ENCODE results near the gene GSK3B.
A peak's percentile ranks its signal among the peaks of the same experiment; 100 is the strongest.
"Not testable (repeated sequence)": the region's sequence is repeated elsewhere in the genome, so short reads cannot be mapped to it uniquely, and the experiment has no call there.

Gene GSK3B

DNA sequence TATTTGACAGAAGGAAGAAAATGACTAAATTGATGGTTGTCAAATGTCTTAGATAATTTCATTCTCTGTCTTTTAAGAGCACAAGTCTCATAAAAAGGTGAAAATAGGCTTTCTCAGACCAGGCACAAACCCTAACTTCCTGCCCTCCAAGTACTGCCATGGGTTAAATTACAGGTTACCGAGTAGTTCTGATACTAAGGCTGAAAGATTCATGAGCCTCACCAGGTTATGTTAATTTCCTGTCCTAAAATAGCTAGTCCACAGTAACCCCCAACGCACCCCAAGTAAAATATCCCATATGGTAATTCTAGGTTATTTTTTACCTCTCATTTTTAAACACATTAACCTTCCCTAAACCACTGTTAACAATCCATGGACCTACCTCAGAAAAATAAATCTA is 42.0 kb downstream of the GSK3B start:
- DNase-seq = peak in 1 of 5 experiments; percentile 24

DNA sequence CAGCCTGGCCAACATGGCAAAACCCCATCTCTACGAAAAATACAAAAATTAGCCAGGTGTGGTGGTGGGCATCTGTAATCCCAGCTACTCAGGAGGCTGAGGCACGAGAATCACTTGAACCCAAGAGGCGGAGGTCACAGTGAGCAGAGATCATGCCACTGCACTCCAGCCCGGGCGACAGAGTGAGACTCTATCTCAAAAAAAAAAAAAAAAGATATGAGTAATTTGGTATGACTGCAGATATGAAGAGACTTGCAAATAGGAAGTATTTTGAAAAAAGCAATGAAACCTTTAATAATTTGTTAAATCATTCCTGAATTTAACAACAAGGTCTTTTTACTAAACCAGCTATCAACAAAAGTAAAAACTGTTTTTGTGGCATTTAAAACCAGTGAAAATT is 42.7 kb downstream of the GSK3B start:
- not testable (repeated sequence) for DNase-seq

DNA sequence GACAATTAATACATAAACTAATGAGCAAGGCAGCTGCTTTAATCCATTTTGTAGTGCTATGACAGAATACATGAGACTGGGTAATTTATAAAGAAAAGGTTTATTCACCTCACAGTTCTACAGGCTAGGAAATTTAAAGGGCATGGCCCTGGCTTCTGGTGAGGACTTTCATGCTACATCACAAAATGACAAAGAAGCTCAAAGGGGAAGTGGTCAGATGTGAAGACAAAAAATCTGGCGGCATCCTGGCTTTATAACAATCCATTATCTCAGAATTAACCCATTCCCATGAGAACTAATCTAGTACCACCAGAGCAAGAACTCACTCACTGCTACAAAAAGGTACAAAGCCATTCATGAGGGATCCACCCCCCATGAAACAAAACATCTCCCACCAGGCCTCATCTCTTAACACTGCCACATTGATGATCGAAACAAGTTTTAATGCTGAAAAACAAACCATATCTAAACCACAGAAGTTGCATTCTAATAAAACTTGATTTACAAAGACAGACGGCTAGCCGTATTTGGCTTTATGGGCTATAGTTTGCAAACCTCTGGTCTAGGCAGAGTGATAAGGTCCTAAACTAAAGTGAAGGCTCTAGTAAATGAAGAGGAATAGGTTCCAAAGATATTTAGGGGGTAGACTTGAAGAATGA is 44.2 kb downstream of the GSK3B start:
- no peak for DNase-seq

DNA sequence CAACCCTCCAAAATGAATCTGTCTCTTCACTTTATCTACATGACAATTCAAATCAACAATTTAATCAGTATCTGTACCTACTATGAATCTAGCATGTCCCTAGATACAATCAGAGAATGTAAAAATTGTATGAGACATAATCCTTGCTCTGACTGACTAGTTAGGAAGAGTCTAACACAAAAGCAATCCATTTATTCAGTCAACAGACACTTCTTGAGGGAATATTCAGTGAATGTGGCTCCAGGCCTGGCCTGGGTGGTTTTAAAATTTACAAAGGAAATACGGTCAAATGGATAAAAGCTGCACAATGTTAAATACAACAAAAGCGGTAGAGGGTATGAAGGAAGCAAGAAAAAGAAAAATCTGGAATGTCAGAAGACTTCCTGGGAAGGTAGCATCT is 45.2 kb downstream of the GSK3B start:
- no peak for DNase-seq

DNA sequence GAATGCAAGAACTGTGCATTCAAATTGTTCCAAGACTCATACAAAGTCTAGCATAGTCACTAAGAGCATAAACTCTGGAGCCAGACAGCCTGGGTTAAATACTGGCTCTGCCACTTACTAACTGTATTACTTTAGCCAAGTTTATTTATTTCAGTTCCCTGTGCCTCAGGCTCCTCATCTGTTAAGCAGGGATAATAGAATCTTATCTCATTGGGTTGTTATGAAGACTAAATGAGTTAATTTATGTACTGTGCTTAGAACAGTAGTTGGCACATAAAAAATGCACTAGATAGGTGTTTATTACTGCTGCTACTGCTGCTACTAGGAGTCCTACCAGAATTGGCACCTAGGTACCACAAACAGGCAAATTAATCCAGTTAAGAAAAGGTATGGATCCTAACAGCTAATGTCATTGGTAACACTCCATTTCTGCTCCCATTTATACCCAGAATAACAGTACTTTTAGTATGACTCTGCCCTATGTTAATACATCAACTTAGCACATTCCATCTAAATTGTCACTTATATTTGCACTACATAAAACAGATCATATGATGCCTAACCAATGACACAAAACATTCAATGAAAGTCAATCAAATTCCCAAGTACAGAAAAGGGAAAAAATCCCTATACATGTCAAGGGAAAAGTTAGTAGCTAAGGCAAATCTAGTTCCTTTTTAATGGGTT is 45.7 kb downstream of the GSK3B start:
- DNase-seq = no peak

DNA sequence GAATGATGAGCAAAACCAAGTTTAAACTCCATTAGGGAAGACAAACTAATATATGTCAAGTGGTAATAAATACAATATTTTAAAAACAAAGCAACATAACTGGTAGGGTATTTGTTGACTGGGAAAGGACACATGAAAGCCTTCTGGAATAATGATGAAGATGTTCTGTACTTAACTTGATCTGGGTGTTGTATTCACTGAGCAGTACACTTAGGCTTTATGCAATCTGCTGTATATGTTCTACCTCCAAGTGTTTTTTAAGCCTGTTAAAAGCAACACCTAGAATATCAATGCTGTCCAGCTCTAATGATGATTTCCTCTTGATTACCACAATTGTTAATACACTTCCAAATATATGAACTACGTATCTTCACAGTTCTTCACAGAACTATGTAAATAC is 46.6 kb downstream of the GSK3B start:
- no peak for DNase-seq

DNA sequence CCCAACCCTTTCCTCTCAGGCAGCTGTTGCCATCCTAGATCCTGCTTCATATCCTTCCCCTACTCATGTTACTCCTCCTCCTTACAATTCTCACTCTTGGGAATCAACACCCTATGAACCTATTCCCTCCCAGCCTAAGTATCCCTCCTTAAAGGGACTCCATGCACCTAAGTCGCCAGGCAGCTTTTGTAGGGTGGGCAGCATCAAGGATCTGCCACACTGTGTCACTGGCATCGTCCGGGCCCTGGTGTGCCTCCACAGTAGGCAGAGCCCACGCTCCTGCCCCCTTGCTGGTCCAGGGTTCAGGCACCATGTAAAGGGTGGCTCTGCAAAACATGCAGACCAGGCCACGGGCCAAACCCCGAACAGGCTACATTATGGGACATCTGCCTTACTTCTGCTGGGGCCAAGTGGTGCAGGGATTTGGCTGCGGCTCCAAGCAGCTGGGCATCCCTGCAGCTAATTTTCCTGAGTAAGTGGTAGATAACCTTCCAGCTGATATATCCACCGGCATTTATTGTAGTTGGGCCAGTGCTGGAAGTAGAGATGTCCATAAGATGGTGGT is 53.4 kb downstream of the GSK3B start:
- DNase-seq = no peak

DNA sequence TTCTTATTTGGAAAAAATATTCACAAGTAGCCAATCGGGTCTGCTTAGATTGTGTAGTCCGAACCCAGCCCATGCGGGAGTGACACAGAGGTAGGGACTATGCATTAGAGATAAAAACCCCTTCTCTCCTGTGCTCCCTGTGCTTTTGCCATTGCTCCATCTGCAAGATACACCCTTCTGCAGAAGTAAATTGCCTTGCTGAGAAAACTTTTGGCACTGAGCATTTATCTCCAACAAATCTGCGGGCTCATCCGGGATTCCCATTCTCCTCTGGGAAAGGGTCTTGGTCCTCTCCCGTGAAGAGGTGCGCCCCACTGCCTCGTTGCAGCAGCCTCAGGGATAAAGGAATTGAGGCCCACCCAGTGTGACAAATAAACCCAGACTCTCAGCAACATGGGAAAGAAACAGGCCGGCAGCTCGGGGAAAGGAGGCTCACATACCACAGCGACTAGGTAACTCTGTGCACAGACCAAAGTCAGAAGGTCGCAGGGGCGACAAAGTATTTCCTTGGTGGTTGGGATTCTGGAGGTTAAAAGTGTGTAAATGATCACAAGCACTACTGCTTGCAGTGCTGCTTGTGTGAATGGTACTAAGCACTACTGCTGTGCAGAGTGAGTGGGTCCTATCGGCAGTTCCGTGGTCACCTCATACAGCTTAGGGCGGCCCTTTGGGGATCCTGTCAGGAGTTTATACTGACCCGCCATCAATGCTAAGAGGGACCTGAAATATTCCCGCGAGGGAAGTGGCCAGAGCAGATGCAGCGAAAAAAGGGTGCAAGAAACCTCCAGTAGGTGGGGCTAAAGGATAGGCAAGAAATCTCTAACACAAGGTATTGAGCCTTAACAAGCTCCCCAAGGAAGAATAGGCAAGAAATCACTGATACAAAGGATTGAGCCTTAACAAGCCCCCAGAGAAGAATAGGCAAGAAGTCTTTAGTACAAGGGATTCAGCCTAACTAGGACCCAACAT is 54.3 kb downstream of the GSK3B start:
- DNase-seq = peak in 1 of 5 experiments; percentile 12

DNA sequence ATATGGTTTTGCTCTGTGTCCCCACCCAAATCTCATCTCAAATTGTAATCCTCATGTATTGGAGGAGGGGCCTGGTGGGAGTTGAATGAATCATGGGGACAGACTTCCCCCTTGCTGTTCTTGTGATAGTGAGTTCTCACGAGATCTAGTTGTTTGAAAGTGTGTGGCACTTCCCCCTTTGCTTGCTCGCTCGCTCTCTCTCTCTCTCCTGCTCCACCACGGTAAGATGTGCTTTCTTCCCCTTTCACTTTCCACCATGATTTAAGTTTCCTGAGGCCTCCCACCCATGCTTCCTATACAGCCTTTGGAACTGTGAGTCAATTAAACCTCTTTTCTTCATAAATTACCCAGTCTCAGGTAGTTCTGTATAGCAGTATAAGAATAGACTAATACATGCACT is 60.7 kb downstream of the GSK3B start:
- no peak for DNase-seq

DNA sequence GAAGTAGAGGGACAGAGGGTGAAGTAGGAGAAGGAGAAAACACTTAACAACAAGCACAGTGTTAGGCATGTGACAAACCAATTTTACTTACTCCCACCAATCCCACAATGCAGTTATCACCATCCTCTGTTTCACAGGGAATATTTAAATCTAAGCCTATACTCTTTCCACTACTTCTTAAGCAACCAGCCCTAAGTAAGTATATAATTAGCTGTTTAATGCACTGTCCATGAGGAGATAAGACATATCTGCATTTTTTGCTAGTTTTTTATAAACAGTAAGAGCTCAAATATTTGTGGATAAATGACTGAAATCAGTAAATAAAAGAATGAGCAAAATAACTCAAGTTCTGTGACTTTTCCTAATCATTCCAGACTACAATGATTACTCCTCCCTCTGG is 62.7 kb downstream of the GSK3B start:
- DNase-seq = no peak

DNA sequence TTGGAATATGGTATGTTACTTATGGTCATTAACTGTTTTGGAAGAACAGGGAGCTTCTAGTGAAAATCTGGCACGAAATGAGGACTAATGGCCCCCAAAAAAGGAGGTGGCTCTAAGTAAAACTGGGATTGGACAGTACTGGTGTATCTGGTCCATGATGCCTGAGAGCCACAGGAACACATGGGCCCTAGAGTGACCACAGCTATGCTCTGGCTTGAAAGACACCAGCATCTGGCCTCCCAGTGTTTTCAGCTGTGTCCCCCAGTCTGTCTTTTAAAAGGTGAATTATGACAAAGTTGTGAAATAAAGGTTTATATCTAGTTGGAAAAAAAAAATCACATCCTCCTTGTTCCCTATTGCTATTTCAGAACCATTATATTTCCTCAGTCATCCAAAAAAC is 64.5 kb downstream of the GSK3B start:
- no peak for DNase-seq

DNA sequence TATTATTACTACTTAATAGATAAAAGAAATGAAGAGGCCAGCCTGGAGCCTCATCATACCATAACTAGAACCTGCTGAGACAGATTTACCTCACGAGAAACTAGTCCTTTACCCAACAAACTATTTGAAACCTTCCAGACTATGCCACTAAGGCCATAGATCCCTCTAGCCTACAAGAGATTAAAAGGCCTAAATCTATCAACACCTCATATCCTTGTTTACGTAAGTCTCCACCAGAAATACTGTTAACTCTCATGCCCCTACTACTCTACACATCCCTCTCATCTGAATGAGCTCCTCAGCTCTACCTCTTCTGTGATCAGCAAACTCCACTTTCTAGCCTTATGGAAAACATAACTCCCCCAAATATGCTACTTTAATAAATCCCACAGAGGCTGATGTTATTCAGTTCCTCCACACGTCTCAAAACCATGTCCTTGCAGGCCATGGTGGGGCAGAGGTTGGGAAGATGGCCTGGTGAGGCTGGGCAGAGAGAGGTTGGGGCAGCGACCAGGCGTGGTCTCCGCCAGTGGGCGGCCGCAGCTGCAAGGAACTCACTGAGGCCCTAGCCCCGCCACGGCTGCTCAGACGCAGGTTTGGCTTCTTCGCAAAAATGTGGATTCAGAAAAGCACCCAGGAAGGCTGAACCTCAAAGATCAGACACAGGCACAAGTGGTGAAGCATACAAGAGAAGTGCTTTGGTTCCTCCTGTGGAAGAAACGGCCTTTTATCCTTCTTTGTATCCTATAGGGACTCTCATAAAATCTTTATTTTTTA is 65.8 kb downstream of the GSK3B start:
- DNase-seq = no peak

DNA sequence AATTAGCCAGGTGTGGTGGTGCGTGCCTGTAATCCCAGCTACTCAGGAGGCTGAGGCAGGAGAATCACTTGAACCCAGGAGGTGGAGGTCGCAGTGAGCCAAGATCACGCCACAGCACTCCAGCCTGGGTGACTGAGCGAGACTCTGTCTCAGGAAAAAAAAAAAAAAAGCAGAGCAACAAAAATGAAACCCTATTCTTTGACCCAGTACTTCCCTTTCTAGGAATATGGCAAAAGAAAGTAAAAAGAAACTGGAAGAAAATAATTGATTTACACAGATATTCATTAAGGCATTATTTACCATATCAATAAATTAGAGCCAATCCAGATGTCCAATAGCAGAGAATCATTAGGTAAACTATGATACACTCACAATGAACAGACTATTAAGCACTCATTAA is 67.0 kb downstream of the GSK3B start:
- DNase-seq = no peak

DNA sequence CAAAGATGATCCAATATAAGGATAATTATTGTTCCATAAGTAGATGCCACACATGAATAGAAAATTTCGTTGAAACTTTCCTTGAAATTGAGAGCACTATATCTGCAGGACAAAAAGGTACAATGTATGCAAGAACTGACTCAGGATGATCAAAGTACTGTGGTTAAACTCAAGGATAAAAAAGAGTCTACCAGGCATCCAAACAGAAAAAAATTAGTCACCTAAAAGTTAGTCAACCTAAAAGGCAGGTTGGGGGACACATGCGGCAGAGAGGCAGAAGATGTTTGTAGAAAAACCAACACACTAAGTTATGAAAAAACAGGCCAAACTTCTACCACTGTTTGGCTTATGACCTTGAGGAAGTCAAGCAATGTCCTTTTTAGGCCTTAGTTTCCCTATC is 68.7 kb downstream of the GSK3B start:
- DNase-seq = peak in 1 of 5 experiments; percentile 6

DNA sequence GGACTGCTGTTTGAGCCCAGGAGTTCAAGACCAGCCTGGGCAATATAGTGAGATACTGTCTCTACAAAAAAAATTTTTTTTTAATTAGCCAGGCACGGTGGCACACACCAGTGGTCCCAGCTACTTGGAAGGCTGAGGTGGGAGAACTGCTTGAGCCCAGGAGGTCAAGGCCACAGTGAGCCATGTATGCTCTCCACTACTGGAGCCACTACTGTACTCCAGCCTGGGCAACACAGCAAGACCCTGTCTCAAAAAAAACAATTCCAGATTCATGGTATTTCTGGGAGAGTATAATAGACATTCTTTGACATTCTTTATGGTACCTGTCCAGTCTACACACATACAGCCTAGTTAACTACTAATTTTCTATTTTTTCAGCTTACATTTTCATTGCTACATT is 70.1 kb downstream of the GSK3B start:
- DNase-seq = no peak

DNA sequence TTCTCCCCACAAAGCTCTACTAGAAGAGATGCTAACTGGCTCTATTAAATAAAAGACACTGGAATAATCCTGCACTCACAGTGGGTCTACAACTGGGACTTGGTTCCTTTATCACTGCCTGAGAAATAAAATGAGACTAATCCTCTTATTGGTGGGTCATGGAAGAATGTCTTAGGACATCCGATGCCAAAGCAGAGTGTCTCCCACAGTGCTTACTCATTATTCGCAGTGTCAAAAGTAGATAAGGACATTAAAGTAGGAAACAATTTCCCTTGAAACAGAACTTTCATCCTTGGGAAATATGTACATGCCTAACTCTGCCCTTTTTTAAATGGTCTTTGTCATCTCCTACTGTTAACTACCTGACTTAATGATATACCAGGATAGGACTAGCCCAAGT is 71.5 kb downstream of the GSK3B start:
- no peak for DNase-seq

DNA sequence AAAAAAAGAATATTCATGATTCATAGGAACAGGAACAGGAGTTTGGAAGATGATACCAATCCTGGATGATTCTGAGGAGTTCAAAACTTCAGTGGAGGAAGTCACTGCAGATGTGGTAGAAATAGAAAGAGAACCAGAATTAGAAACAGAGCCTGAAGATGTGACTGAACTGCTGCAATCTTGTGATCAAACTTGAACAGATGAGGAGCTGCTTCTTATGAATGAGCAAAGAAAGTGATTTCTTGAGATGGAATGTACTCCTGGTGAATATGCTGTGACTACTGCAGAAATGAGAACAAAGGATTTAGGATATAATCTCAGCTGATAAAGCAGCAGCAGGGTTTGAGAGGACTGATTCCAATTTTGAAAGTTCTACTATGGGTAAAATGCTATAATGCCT is 72.7 kb downstream of the GSK3B start:
- no peak for DNase-seq

DNA sequence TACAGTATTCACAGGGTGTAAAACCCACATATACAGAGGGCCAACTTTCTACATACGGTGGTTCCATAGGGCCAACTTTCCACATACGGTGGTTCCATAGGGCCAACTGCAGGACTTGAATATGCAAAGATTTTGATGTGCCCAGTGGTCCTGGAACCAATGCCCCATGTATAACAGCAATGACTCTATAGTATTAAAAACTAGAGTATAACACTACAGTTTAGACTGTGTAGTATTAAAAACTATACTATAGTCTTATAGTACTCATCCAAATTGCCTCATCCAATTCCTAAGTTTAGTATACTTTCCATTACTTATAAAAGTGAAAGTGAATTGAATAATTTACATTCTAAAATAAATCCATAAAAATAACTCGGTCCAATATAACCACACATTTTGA is 75.9 kb downstream of the GSK3B start:
- DNase-seq = no peak

DNA sequence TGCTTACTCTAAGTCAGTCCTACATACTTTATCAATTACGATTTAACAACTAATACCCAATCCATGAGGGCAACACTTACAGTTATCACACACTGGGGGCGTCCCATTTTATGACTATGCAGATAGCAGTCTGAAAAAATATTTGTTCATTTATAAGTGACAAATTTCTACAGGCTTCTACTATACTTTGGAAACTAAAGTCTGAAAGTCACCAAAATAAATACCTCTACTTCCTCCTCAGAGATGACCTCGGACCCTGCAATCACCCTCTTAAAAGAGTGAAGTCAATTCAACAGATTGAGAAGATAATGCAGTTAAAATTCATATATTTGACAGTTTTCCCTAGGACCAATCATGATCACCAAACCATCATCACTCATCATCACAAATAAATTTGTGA is 76.6 kb downstream of the GSK3B start:
- no peak for DNase-seq

DNA sequence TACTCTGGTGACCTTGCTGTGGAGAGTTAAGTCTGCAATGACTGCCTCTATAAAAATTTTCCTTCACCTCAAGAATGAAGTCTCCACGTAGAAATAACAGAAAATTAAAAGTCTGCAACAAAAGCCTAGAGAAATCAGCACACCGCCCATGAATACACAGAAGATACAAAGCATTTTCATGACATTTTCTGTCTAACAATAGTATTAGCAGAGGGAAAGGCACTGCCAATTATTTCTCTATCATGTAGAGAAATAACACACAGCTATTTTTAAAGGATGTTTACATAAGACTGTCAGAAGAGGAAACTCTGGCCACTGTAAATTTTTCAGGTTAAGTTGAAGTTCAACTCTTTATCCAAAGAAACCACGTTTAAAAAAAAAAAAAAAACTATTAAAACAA is 80.8 kb downstream of the GSK3B start:
- DNase-seq = no peak

DNA sequence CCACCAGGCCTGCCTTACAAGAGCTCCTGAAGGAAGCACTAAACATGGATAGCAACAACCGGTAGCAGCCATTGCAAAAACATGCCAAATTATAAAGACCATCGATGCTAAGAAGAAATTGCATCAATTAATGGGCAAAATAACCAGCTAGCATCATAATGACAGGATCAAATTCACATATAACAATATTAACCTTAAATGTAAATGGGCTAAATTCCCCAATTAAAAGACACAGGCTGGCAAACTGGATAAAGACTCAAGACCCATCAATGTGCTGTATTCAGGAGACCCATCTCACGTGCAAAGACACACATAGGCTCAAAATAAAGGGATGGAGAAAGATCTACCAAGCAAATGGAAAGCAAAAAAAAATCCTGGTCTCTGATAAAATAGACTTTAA is 88.5 kb downstream of the GSK3B start:
- DNase-seq = not testable (repeated sequence)

DNA sequence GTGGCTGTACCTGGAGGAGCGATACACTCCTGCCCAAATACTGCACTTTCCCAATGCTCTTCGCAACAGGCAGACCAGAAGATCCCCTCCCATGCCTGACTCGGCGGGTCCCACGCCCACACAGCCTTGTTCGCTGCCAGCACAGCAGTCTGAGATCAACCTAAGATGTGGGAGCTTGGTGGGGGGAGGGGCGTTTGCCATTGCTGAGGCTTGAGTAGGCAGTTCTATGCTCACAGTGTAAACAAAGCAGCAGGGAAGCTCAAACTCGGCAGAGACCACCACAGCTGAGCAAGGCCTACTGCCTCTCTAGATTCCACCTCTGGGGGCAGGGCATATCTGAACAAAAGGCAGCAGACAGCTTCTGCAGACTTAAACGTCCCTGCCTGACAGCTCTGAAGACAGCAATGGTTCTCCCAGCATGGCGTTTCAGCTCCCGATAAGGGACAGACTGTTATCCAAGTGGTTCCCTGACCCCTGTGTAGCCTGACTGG is 90.2 kb downstream of the GSK3B start:
- DNase-seq = not testable (repeated sequence)

Measured in T-helper 2 cell (primary cell).